Chondrocyte (in vitro differentiated cells): Measurements from ENCODE around the gene SLC35F1. TPM values are rescaled to one million over a fixed set of nuclear protein-coding genes. Genes with fewer than 3 reads are reported as not detected.
"Not testable (repeated sequence)": the region's sequence is repeated elsewhere in the genome, so short reads cannot be mapped to it uniquely, and the experiment has no call there.

Experiments
- DNase-seq: peaks from one replicate; pipeline ENCODE4 v3.0.0; 2021; ENCODE audit warnings: mixed read lengths, low spot score
- H3K27ac Mint-ChIP-seq: one replicate; pipeline ENCODE4 v1.8.0; 2021; ENCODE audit warnings: mild to moderate bottlenecking, moderate library complexity, mixed read lengths; ENCODE audit not compliant: unreplicated experiment
- H3K27me3 Mint-ChIP-seq: 2 replicates; pipeline ENCODE4 v1.8.0; 2021; ENCODE audit warnings: low read depth, mixed read lengths
- H3K36me3 Mint-ChIP-seq: 2 replicates; pipeline ENCODE4 v1.8.0; 2021; ENCODE audit warnings: low read depth, mixed read lengths
- H3K4me1 Mint-ChIP-seq: 2 replicates; pipeline ENCODE4 v1.8.0; 2021; ENCODE audit warnings: low read depth, mild to moderate bottlenecking, mixed read lengths
- H3K4me3 Mint-ChIP-seq: one replicate; pipeline ENCODE4 v1.8.0; 2021; ENCODE audit warnings: mild to moderate bottlenecking, moderate library complexity, mixed read lengths; ENCODE audit not compliant: unreplicated experiment
- H3K9me3 Mint-ChIP-seq: 2 replicates; pipeline ENCODE4 v1.8.0; 2021; ENCODE audit warnings: low read depth, mixed read lengths
- total RNA-seq: library from RNA; stranded (reverse); gene quantifications from 3 replicates; pipeline ENCODE4 v1.2.1, GENCODE V29; 2021
- TF ChIP-seq, protein P1 (sequence below): fragments of 200-600 bp; sonication (generic); IDR thresholded peaks from 2 replicates; pipeline ENCODE4 v1.5.0; 2021; ENCODE audit warnings: antibody characterized with exemption, mild to moderate bottlenecking, moderate library complexity

The SLC35F1 gene
- total RNA-seq, 1 donor from 2014 or later, result not detected

GRCh38 chr6:118016532-118016931, 109.5 kb downstream of the SLC35F1 start:
- no peaks in the 10 kb centered on the region for H3K9me3 Mint-ChIP-seq
- H3K4me3 Mint-ChIP-seq, result no peak overlapping the region
- TF ChIP-seq, protein P1, sequence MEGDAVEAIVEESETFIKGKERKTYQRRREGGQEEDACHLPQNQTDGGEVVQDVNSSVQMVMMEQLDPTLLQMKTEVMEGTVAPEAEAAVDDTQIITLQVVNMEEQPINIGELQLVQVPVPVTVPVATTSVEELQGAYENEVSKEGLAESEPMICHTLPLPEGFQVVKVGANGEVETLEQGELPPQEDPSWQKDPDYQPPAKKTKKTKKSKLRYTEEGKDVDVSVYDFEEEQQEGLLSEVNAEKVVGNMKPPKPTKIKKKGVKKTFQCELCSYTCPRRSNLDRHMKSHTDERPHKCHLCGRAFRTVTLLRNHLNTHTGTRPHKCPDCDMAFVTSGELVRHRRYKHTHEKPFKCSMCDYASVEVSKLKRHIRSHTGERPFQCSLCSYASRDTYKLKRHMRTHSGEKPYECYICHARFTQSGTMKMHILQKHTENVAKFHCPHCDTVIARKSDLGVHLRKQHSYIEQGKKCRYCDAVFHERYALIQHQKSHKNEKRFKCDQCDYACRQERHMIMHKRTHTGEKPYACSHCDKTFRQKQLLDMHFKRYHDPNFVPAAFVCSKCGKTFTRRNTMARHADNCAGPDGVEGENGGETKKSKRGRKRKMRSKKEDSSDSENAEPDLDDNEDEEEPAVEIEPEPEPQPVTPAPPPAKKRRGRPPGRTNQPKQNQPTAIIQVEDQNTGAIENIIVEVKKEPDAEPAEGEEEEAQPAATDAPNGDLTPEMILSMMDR, result no peak
- no peak for DNase-seq
- H3K36me3 Mint-ChIP-seq, result no peaks in the 10 kb centered on the region
- peaks cover 5% of the 10 kb centered on the region for H3K4me1 Mint-ChIP-seq
- H3K27me3 Mint-ChIP-seq, result no peaks in the 10 kb centered on the region
- H3K27ac Mint-ChIP-seq, result no peak overlapping the region

DNA sequence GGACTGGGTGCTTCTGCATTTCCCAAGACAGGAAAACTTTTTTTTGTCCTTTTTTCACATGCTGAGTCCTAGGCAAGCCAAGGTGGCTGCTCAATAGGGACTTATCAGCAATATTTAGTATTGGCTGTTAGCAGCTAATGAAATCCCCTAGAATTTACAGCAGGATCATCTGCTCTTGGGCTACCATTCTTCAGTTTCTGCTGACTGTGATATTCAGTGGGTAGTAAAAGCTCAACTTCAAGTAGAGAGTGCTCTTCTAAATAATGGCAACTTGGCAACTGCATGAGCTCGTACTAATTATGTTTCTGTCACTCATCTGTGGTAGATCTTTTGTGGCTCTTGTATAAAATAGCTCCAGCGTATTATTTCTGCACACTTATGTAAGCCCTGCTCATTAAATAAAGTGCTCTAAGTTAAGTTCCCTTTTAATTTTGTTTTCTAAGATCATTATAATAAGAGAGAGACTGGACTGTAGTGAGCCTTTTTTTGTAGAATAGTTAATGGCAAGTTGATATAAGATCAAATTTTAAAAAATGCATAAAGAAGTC, 110.3 kb downstream of the SLC35F1 start:
- H3K27me3 Mint-ChIP-seq, result no peaks in the 10 kb centered on the region
- peaks cover 5% of the 10 kb centered on the region for H3K4me1 Mint-ChIP-seq
- H3K36me3 Mint-ChIP-seq, result no peaks in the 10 kb centered on the region
- H3K9me3 Mint-ChIP-seq, result peaks cover 4% of the 10 kb centered on the region
- H3K27ac Mint-ChIP-seq, result no peak overlapping the region
- DNase-seq, result no peak
- TF ChIP-seq, protein P1, result no peak
- no peak overlapping the region for H3K4me3 Mint-ChIP-seq

DNA sequence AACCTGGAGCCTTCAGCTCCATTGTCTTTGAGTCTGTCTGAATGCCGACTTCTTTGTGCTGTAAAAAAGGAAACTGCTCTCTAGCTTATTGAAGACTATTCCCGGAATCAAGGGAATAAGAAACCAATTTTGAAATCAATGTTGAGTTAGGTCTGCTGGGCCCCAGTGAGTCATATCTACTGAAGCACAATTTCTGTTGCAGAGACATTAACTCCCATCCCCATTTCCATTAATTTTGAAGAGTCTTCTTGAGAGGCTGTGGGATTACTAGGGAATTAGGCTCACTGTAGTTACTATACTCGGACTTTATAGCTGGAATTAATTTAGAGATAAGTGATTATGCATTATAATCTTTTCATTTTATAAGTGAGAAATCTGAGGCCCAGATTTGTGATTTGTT, 116.7 kb downstream of the SLC35F1 start:
- no peak for DNase-seq
- Mint-ChIP-seq H3K4me1 (no peaks in the 10 kb centered on the region), H3K9me3 (peaks cover 4% of the 10 kb centered on the region), H3K27ac (no peak overlapping the region), H3K36me3 (no peaks in the 10 kb centered on the region), H3K27me3 (no peaks in the 10 kb centered on the region), H3K4me3 (no peak overlapping the region)
- TF ChIP-seq, protein P1, result no peak

DNA sequence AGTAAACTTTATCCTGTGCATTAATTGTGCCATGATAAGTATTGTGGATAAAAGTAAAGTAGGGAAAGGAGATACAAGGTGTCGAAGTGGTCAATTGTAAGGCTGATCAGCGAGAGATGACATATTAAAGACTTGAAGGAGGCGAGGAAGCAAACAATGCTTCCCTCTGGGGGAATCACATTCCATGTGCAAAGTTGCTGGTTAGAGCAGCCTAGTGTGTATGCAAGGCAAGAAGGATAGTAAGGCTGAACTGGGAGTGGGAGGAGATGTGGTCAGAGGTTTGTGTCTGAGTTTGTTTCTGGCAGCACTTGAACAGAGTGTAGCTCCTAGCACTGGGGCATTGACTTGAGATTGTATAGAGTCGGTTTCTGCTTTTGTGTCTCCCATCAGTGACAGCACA, 122.9 kb downstream of the SLC35F1 start:
- no peak overlapping the region for H3K4me3 Mint-ChIP-seq
- peaks cover under 1% of the 10 kb centered on the region for H3K36me3 Mint-ChIP-seq
- TF ChIP-seq, protein P1, result no peak
- no peak for DNase-seq
- peaks cover 5% of the 10 kb centered on the region for H3K9me3 Mint-ChIP-seq
- no peak overlapping the region for H3K27ac Mint-ChIP-seq
- H3K4me1 Mint-ChIP-seq, result no peaks in the 10 kb centered on the region
- H3K27me3 Mint-ChIP-seq, result no peaks in the 10 kb centered on the region

DNA sequence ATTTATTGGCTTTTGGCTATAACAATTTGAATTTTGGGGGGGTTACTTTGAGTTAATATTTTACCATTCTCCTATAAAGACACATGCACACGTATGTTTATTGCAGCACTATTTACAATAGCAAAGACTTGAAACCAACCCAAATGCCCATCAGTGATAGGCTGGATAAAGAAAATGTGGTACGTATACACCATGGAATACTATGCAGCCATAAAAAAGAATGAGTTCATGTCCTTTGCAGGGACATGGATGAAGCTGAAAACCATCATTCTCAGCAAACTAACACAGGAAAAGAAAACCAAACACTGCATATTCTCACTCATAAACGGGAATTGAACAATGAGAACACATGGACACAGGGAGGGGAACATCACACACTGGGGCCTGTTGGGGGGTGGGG, 130.4 kb downstream of the SLC35F1 start:
- not testable (repeated sequence) for H3K36me3 Mint-ChIP-seq, H3K4me1 Mint-ChIP-seq, H3K27ac Mint-ChIP-seq, H3K27me3 Mint-ChIP-seq, DNase-seq, H3K4me3 Mint-ChIP-seq, H3K9me3 Mint-ChIP-seq

DNA sequence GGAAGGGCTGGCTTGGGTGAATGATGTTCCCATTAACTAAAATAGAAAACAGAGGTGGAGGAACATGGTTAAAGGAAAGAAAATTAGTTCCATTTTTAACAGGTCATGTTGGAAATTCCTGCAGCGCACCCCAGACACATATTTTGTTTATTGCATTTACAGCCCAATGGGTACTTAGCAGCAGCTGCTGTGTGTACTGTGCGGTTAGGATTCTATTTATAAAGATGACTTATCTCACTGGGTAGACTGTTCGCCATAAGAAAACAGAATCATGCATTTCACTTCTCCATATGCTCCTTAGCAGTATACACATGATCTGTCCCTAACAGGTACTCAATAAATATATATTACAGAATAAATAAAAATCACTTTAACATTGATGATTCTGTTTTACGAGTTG, 135.8 kb downstream of the SLC35F1 start:
- TF ChIP-seq, protein P1, result no peak
- H3K27ac Mint-ChIP-seq, result no peak overlapping the region
- H3K36me3 Mint-ChIP-seq, result no peaks in the 10 kb centered on the region
- no peaks in the 10 kb centered on the region for H3K4me1 Mint-ChIP-seq
- no peaks in the 10 kb centered on the region for H3K9me3 Mint-ChIP-seq
- H3K27me3 Mint-ChIP-seq, result peaks cover 3% of the 10 kb centered on the region
- no peak for DNase-seq
- H3K4me3 Mint-ChIP-seq, result no peak overlapping the region
